Measurements from ENCODE around the gene LOXHD1.

The LOXHD1 gene

GRCh38 chr18:46474487-46475389 lies 182.3 kb downstream of the LOXHD1 start:
- no peak for TF ChIP-seq ZFX (IDR thresholded peaks at IDR 0.05; ENCODE audit: borderline replicate concordance)
- TF ChIP-seq CTCF (IDR thresholded peaks at IDR 0.05) = no peak
- no peak overlapping the region for H3K27ac ChIP-seq

- no peak overlapping the region for H3K27ac ChIP-seq
- no peak for TF ChIP-seq CTCF (IDR thresholded peaks at IDR 0.05)
- no peak for TF ChIP-seq ZFX (IDR thresholded peaks at IDR 0.05; ENCODE audit: borderline replicate concordance)
These were observed 185.1 kb downstream of the LOXHD1 start for GRCh38 chr18:46471809-46472498.

GRCh38 chr18:46470714-46471113 lies 186.3 kb downstream of the LOXHD1 start:
- H3K27ac ChIP-seq = peak overlapping the region; percentile 83
- TF ChIP-seq ZFX (IDR thresholded peaks at IDR 0.05; ENCODE audit: borderline replicate concordance) (no peak), CTCF (IDR thresholded peaks at IDR 0.05) (no peak)

GRCh38 chr18:46469186-46469915 lies 187.7 kb downstream of the LOXHD1 start:
- TF ChIP-seq ZFX (IDR thresholded peaks at IDR 0.05; ENCODE audit: borderline replicate concordance) = no peak
- peak overlapping the region; percentile 83 for H3K27ac ChIP-seq

GRCh38 chr18:46468426-46469180 lies 188.4 kb downstream of the LOXHD1 start:
- H3K27ac ChIP-seq = peak overlapping the region; percentile 83
- no peak for TF ChIP-seq ZFX (IDR thresholded peaks at IDR 0.05; ENCODE audit: borderline replicate concordance)
- no peak for TF ChIP-seq CTCF (IDR thresholded peaks at IDR 0.05)

- TF ChIP-seq CTCF (IDR thresholded peaks at IDR 0.05) (no peak), ZFX (IDR thresholded peaks at IDR 0.05; ENCODE audit: borderline replicate concordance) (no peak)
- peak overlapping the region; percentile 83 for H3K27ac ChIP-seq
These were observed 190.5 kb downstream of the LOXHD1 start for GRCh38 chr18:46466234-46467160.
